ENCODE data around the gene SNX13. TPM values are rescaled to one million over a fixed set of nuclear protein-coding genes. Genes with fewer than 3 reads are reported as not detected.

SNX13 gene
- total and polyA plus RNA-seq, 12 donors, result 8.5 to 113 (median 67.4) TPM

GRCh38 chr7:17902599-17902998, 37.7 kb downstream of the SNX13 start:
- Histone ChIP-seq H3K4me1 (replicated peaks in 1 of 2) (peaks cover 6 to 23% of the 10 kb centered on the region in 2 donors), H3K9me3 (replicated peaks in 1 of 3) (no peaks in the 10 kb centered on the region), H3K36me3 (replicated peaks in 1 of 2) (no peaks in the 10 kb centered on the region), H3K4me3 (no peak overlapping the region), H3K27ac (no peak overlapping the region), H3K27me3 (no peaks in the 10 kb centered on the region)
- DNase-seq, result no peak
- intact Hi-C loops (cut with DNase I), result no loop called here
- WGBS, 4 donors, result 89 to 93% (median 90%) methylated on average over 5 of the region's 5 CpGs
- TF ChIP-seq POLR2A (IDR thresholded peaks at IDR 0.05) (no peak), CTCF (IDR thresholded peaks at IDR 0.05) (no peak)

- H3K4me1 ChIP-seq (replicated peaks in 1 of 2), result peaks cover 6 to 23% of the 10 kb centered on the region in 2 donors
- no peak overlapping the region for H3K27ac ChIP-seq
- H3K27me3 ChIP-seq, result no peaks in the 10 kb centered on the region
- no peak for TF ChIP-seq POLR2A (IDR thresholded peaks at IDR 0.05)
- TF ChIP-seq CTCF (IDR thresholded peaks at IDR 0.05), result no peak
- DNase-seq, result no peak
- no peak overlapping the region for H3K4me3 ChIP-seq
- intact Hi-C loops (cut with DNase I), result no loop called here
- no peaks in the 10 kb centered on the region for H3K9me3 ChIP-seq (replicated peaks in 1 of 3)
- no peaks in the 10 kb centered on the region for H3K36me3 ChIP-seq (replicated peaks in 1 of 2)
- 86 to 96% (median 94%) methylated on average over 1 of the region's 1 CpG; no CpG with 5 or more reads in 1 of the 4 donors for WGBS, 4 donors
These were observed 39.8 kb downstream of the SNX13 start for GRCh38 chr7:17900464-17900863.

- no peak overlapping the region for H3K4me3 ChIP-seq
- WGBS, 4 donors, result 92 to 95% (median 95%) methylated on average over 4 of the region's 4 CpGs
- no peaks in the 10 kb centered on the region for H3K27me3 ChIP-seq
- no peaks in the 10 kb centered on the region for H3K9me3 ChIP-seq (replicated peaks in 1 of 3)
- TF ChIP-seq CTCF (IDR thresholded peaks at IDR 0.05) (no peak), POLR2A (IDR thresholded peaks at IDR 0.05) (no peak)
- H3K36me3 ChIP-seq (replicated peaks in 1 of 2), result no peaks in the 10 kb centered on the region
- no peak overlapping the region for H3K27ac ChIP-seq
- peaks cover under 1 to 9% of the 10 kb centered on the region in 2 donors for H3K4me1 ChIP-seq (replicated peaks in 1 of 2)
- no peak for DNase-seq
- intact Hi-C loops (cut with DNase I), result no loop called here
These were observed 42.2 kb downstream of the SNX13 start for GRCh38 chr7:17898111-17898510.

GRCh38 chr7:17887286-17887685, 53.0 kb downstream of the SNX13 start:
- WGBS, 4 donors, result 93 to 100% (median 96%) methylated on average over 2 of the region's 2 CpGs
- no peaks in the 10 kb centered on the region for H3K27me3 ChIP-seq
- no peak for TF ChIP-seq POLR2A (IDR thresholded peaks at IDR 0.05)
- no peak for TF ChIP-seq CTCF (IDR thresholded peaks at IDR 0.05)
- no peak overlapping the region for H3K27ac ChIP-seq
- H3K9me3 ChIP-seq (replicated peaks in 1 of 3), result no peaks in the 10 kb centered on the region
- intact Hi-C loops (cut with DNase I), result no loop called here
- H3K4me3 ChIP-seq, result no peak overlapping the region
- no peak for DNase-seq
- H3K36me3 ChIP-seq (replicated peaks in 1 of 2), result peaks cover 0 to 9% of the 10 kb centered on the region in 2 donors
- H3K4me1 ChIP-seq (replicated peaks in 1 of 2), result no peaks in the 10 kb centered on the region
